K562 (cell line): ENCODE data around the gene LEPR. TPM values are rescaled to one million over a fixed set of nuclear protein-coding genes. Genes with fewer than 3 reads are reported as not detected.

ENCODE experiments used
- ATAC-seq: fragments of 200-7000 bp; cut with Tn5 transposase; 3 replicates; pipeline ENCODE4 v1.9.1; 2020; ENCODE audit warnings: moderate library complexity
- BruUV-seq: library from RNA; stranded (reverse); fragments of 400-500 nt; replicated peaks from 2 replicates; lab custom pipeline; 2021; lab: Mats Ljungman, UMichigan
- CTCF ChIA-PET: fragments of 300-600 bp; formaldehyde crosslinking; extraction: SDS; loops from one replicate; lab custom pipeline; 2021; ENCODE audit warnings: low intra/inter-chr PET ratio; lab: Yijun Ruan, JAX
- POLR2A ChIA-PET: fragments of 300-600, 350-650 bp; sonication (Branson Sonifier 250); formaldehyde crosslinking; extraction: SDS; loops from one replicate; lab custom pipeline; 2021; ENCODE audit warnings: antibody characterized with exemption, inconsistent platforms; lab: Yijun Ruan, JAX
- DNase-seq, 4 experiments: peaks; one replicate each; pipeline versions ENCODE4 v3.0.0 to v3.0.0-alpha.2; 2011 to 2018; ENCODE audit warnings: low spot score in 3 of 4, mixed read lengths in 3 of 4; ENCODE audit errors: extremely low read depth in 1 of 4
- FAIRE-seq: peaks from 2 replicates; lab custom pipeline; 2011; peaks lifted over from hg19 to GRCh38; lab: Jason Lieb, UNC
- H2AFZ ChIP-seq: 2 replicates; pipeline ENCODE4 v1.6.0; 2011; ENCODE audit warnings: low read depth, low read length, control low read depth, inconsistent platforms
- H3K27ac ChIP-seq: fragments of 200-600 bp; 3 replicates; pipeline ENCODE4 v1.8.0; 2011; ENCODE audit warnings: low read depth, mild to moderate bottlenecking, control low read depth, inconsistent platforms, low read length, moderate library complexity, mixed read lengths; ENCODE audit errors: extremely low read depth
- H3K27me3 ChIP-seq, 2 experiments: fragments of 300-600 bp in 1 of 2; 2 replicates in 1 of 2; 3 replicates in 1 of 2; pipeline versions ENCODE4 v1.6.0 to v1.8.0; 2011; ENCODE audit warnings: inconsistent platforms in 2 of 2, low read length in 2 of 2, mild to moderate bottlenecking in 1 of 2, mixed read lengths in 1 of 2, moderate library complexity in 1 of 2; ENCODE audit not compliant: control insufficient read depth in 2 of 2, insufficient read depth in 2 of 2
- H3K36me3 ChIP-seq: fragments of 300-600 bp; 3 replicates; pipeline ENCODE4 v1.8.0; 2011; ENCODE audit warnings: mild to moderate bottlenecking, low read length, inconsistent platforms; ENCODE audit not compliant: control insufficient read depth, insufficient read depth
- H3K4me1 ChIP-seq, 2 experiments: fragments of 200-600 bp in 1 of 2; replicated peaks in 1 of 2; 2 replicates in 1 of 2; 3 replicates in 1 of 2; pipeline versions ENCODE4 v1.5.1 to v1.8.0; 2011; ENCODE audit warnings: inconsistent platforms in 2 of 2, low read length in 2 of 2, mild to moderate bottlenecking in 1 of 2, mixed read lengths in 1 of 2, moderate library complexity in 1 of 2; ENCODE audit not compliant: control insufficient read depth in 2 of 2, insufficient read depth in 2 of 2
- H3K4me2 ChIP-seq: 2 replicates; pipeline ENCODE4 v1.6.1; 2011; ENCODE audit warnings: low read length, control low read depth, inconsistent platforms, mixed read lengths; ENCODE audit not compliant: insufficient read depth
- H3K4me3 ChIP-seq: fragments of 200-600 bp; sonication (generic), shearing (Covaris generic); 2 replicates; pipeline ENCODE4 v1.5.1; 2016; ENCODE audit warnings: control low read depth, inconsistent platforms
- H3K79me2 ChIP-seq: fragments of 200-600 bp; 3 replicates; pipeline ENCODE4 v1.8.0; 2011; ENCODE audit warnings: low read length, inconsistent platforms; ENCODE audit not compliant: control insufficient read depth, insufficient read depth
- H3K9ac ChIP-seq, 2 experiments: 2 replicates each; pipeline versions ENCODE4 v1.6.0 to v1.6.1; 2011; ENCODE audit warnings: low read depth in 2 of 2, low read length in 2 of 2, control low read depth in 1 of 2, inconsistent platforms in 1 of 2, mild to moderate bottlenecking in 1 of 2, mixed read lengths in 1 of 2; ENCODE audit not compliant: insufficient read depth in 1 of 2
- H3K9me1 ChIP-seq: one replicate; pipeline ENCODE4 v1.6.0; 2011; ENCODE audit warnings: inconsistent platforms, mild to moderate bottlenecking, low read length, moderate library complexity; ENCODE audit not compliant: control insufficient read depth, insufficient read depth
- H3K9me3 ChIP-seq: replicated peaks from 2 replicates; pipeline ENCODE4 v1.5.1; 2011; ENCODE audit warnings: low read depth, low read length, inconsistent platforms; ENCODE audit not compliant: control insufficient read depth, insufficient read depth
- H4K20me1 ChIP-seq: replicated peaks from 2 replicates; pipeline ENCODE4 v1.6.1; 2011; ENCODE audit warnings: low read length, inconsistent platforms, mixed read lengths; ENCODE audit not compliant: control insufficient read depth, insufficient read depth
- ARID1B ChIP-seq: fragments of 450-650 bp; IDR thresholded peaks from 2 replicates; pipeline ENCODE4 v1.6.1; 2016; ENCODE audit warnings: antibody characterized with exemption, mild to moderate bottlenecking, inconsistent platforms
- BCOR ChIP-seq: fragments of 450-650 bp; IDR thresholded peaks from 2 replicates; pipeline ENCODE4 v1.6.1; 2016
- CBX3 ChIP-seq, 2 experiments: IDR thresholded peaks; 1 replicate in 1 of 2; 2 replicates in 1 of 2; pipeline ENCODE4 v1.6.1; 2012; ENCODE audit warnings: inconsistent platforms in 2 of 2, low read length in 2 of 2, borderline replicate concordance in 1 of 2, control low read depth in 1 of 2
- FOSL1 ChIP-seq: fragments of 200-800 bp; sonication (Bioruptor generic); conservative IDR thresholded peaks from 2 replicates; pipeline ENCODE4 v1.6.1; 2016; ENCODE audit warnings: missing genetic modification characterization, missing compliant biosample characterization
- ILK ChIP-seq: fragments of 450-650 bp; IDR thresholded peaks from 2 replicates; pipeline ENCODE4 v1.6.1; 2016; ENCODE audit warnings: missing genetic modification characterization, low read depth, mild to moderate bottlenecking, missing compliant biosample characterization, moderate library complexity, borderline replicate concordance
- JUND ChIP-seq, 2 experiments: IDR thresholded peaks; 2 replicates in 1 of 2; 3 replicates in 1 of 2; pipeline ENCODE4 v1.6.1; 2011; ENCODE audit warnings: borderline replicate concordance in 2 of 2, low read depth in 2 of 2, low read length in 2 of 2, improper control_type of control experiment in 1 of 2, missing biosample characterization in 1 of 2, missing genetic modification characterization in 1 of 2, missing genetic modification reagents in 1 of 2
- MIER1 ChIP-seq: fragments of 450-650 bp; IDR thresholded peaks from 2 replicates; pipeline ENCODE4 v1.6.1; 2016; ENCODE audit warnings: antibody characterized with exemption, mild to moderate bottlenecking, low read depth
- NR3C1 ChIP-seq: sonication (generic); formaldehyde crosslinking; IDR thresholded peaks from 2 replicates; pipeline ENCODE4 v1.8.1; 2022; ENCODE audit warnings: missing genetic modification reagents
- PPARD ChIP-seq: fragments of 250-450 bp; sonication (Bioruptor Pico); IDR thresholded peaks from 2 replicates; pipeline ENCODE4 v1.8.0; 2022; ENCODE audit warnings: inconsistent platforms, mild to moderate bottlenecking, moderate library complexity
- TCFL5 ChIP-seq: fragments of 250-450 bp; sonication (Bioruptor Pico); conservative IDR thresholded peaks from 2 replicates; pipeline ENCODE4 v1.6.1; 2021; ENCODE audit warnings: mild to moderate bottlenecking, moderate library complexity, matching md5 sums
- ZKSCAN1 ChIP-seq: fragments of 150-350 bp; IDR thresholded peaks from 2 replicates; pipeline ENCODE4 v1.6.1; 2016; ENCODE audit warnings: low read depth, low read length
- ZNF175 ChIP-seq: fragments of 200-800 bp; sonication (Bioruptor generic); IDR thresholded peaks from 2 replicates; pipeline ENCODE4 v1.6.1; 2016; ENCODE audit warnings: low read depth, mild to moderate bottlenecking, missing genetic modification characterization, missing compliant biosample characterization
- ZNF232 ChIP-seq: sonication (generic); formaldehyde crosslinking; IDR thresholded peaks from 2 replicates; pipeline ENCODE4 v1.8.0; 2022; ENCODE audit warnings: mild to moderate bottlenecking, missing genetic modification reagents
- ZNF24 ChIP-seq: fragments of 450-650 bp; IDR thresholded peaks from 2 replicates; pipeline ENCODE4 v1.6.1; 2016
- WGBS: fragments of 100-300 bp; shearing (Covaris generic); methylation state at CpG from one replicate; pipeline ENCODE4 v1.1.6; 2016; ENCODE audit warnings: low coverage, mixed read lengths; ENCODE audit not compliant: insufficient coverage; ENCODE audit errors: missing lambda C conversion rate; 5-methylcytosine and 5-hydroxymethylcytosine counted together
- in situ Hi-C: fragments of 300-500 bp; cut with MboI; formaldehyde crosslinking; loops from 4 replicates; pipeline ENCODE4 v1.15.0; 2018; ENCODE audit warnings: inconsistent platforms, mixed read lengths
- intact Hi-C: fragments of 100-400 bp; cut with micrococcal nuclease; formaldehyde crosslinking; loops from 2 replicates; pipeline ENCODE4 v1.14.2; 2022
- polyA plus RNA-seq, 8 experiments: library from polyadenylated mRNA; depleted of rRNA in 4 of 8; stranded (reverse) in 5 of 8; unstranded in 3 of 8; fragments of >200 nt; fragmentation: Nextera tagmentation in 2 of 8; fragmentation: Illumina TruSeq in 1 of 8; extraction: Ambion mirVana in 2 of 8; extraction: Trizol in 1 of 8; gene quantifications; 2 replicates each; pipeline versions ENCODE4 v1.2.1 to v1.2.3, GENCODE V29; 2011 to 2014; ENCODE audit warnings: inconsistent platforms in 1 of 8, missing spikeins in 1 of 8
- total RNA-seq, 7 experiments: library from RNA; depleted of rRNA in 6 of 7; stranded (reverse); fragments of >200 nt in 6 of 7; fragmentation: Illumina TruSeq in 2 of 7; extraction: Trizol in 2 of 7; gene quantifications; 2 replicates each; pipeline versions ENCODE4 v1.2.1 to v1.2.3, GENCODE V29; 2011 to 2021; ENCODE audit warnings: low replicate concordance in 1 of 7
- TF ChIP-seq, protein P1 (sequence below), 2 experiments: fragments of 450-650 bp in 1 of 2; sonication (generic) in 1 of 2; formaldehyde crosslinking in 1 of 2; IDR thresholded peaks in 1 of 2; conservative IDR thresholded peaks in 1 of 2; 2 replicates each; pipeline versions ENCODE4 v1.6.1 to v1.8.1; 2016 to 2023; ENCODE audit warnings: mild to moderate bottlenecking in 2 of 2, moderate library complexity in 2 of 2, inconsistent platforms in 1 of 2, missing genetic modification reagents in 1 of 2
- TF ChIP-seq, protein P2 (sequence below): fragments of 250-450 bp; sonication (Bioruptor Pico); IDR thresholded peaks from 2 replicates; pipeline ENCODE4 v1.4.0; 2020; ENCODE audit warnings: mild to moderate bottlenecking, moderate library complexity, borderline replicate concordance
- TF ChIP-seq, protein P3 (sequence below): sonication (generic); formaldehyde crosslinking; IDR thresholded peaks from 2 replicates; pipeline ENCODE4 v1.8.1; 2023; ENCODE audit warnings: mild to moderate bottlenecking, missing genetic modification reagents

The LEPR gene
- total and polyA plus RNA-seq, 9 of the 15 experiments (the other 6 are each of a cell fraction or from before 2014, with no cell fraction given), result 12.2 to 111 (median 43.1) TPM

DNA sequence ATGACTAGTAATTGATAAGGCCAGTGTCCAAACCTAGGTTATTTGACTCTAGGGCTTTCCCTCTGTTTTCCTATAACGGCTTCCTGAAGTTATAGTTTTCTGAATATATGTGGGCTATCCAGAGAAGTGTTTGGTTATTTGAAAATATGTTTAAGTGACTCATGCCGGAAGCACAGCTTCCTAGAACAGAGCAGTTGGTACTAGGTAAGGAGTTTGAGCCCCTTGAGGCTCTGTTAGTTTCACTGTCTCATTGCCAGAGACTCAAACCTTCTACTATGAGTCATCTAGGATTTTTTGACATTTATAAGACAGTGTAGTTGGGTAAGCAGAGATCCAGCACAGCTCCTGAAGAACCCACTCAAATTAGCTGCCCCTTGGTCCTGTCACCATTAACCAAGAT is 27.1 kb upstream of the LEPR start:
- Histone ChIP-seq H3K9me3 (no peaks in the 10 kb centered on the region), H3K36me3 (peaks cover 98% of the 10 kb centered on the region), H3K4me2 (no peak overlapping the region), H2AFZ (no peak overlapping the region), H3K27ac (peak overlapping the region; percentile 25; the same call in 2 of the 3 replicates), H3K4me3 (no peak overlapping the region), H3K4me1 (no peaks in the 10 kb centered on the region), H3K27me3 (no peaks in the 10 kb centered on the region), H4K20me1 (no peaks in the 10 kb centered on the region), H3K9me1 (no peaks in the 10 kb centered on the region), H3K9ac (no peak overlapping the region), H3K79me2 (no peaks in the 10 kb centered on the region; the same call in 2 of the 3 replicates)
- TF ChIP-seq, protein P1, sequence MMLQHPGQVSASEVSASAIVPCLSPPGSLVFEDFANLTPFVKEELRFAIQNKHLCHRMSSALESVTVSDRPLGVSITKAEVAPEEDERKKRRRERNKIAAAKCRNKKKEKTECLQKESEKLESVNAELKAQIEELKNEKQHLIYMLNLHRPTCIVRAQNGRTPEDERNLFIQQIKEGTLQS (IDR thresholded peaks at IDR 0.05), result peak; percentile 52
- TF ChIP-seq, protein P1 (CRISPR knock-in tag; conservative IDR thresholded peaks at IDR 0.05), result no peak
- no peak for TF ChIP-seq TCFL5 (CRISPR knock-in tag)
- TF ChIP-seq JUND (IDR thresholded peaks at IDR 0.05; ENCODE audit: borderline replicate concordance, low read depth, low read length), result peak; percentile 56; the same call in 1 of the 2 replicates
- TF ChIP-seq JUND (tag; IDR thresholded peaks at IDR 0.05; ENCODE audit: borderline replicate concordance, low read depth, low read length), result no peak
- peak; percentile 76 for TF ChIP-seq FOSL1 (tag)
- no peak for TF ChIP-seq CBX3 (IDR thresholded peaks at IDR 0.05; ENCODE audit: borderline replicate concordance in 1 of 2, low read length in 2 of 2)
- TF ChIP-seq, protein P2, sequence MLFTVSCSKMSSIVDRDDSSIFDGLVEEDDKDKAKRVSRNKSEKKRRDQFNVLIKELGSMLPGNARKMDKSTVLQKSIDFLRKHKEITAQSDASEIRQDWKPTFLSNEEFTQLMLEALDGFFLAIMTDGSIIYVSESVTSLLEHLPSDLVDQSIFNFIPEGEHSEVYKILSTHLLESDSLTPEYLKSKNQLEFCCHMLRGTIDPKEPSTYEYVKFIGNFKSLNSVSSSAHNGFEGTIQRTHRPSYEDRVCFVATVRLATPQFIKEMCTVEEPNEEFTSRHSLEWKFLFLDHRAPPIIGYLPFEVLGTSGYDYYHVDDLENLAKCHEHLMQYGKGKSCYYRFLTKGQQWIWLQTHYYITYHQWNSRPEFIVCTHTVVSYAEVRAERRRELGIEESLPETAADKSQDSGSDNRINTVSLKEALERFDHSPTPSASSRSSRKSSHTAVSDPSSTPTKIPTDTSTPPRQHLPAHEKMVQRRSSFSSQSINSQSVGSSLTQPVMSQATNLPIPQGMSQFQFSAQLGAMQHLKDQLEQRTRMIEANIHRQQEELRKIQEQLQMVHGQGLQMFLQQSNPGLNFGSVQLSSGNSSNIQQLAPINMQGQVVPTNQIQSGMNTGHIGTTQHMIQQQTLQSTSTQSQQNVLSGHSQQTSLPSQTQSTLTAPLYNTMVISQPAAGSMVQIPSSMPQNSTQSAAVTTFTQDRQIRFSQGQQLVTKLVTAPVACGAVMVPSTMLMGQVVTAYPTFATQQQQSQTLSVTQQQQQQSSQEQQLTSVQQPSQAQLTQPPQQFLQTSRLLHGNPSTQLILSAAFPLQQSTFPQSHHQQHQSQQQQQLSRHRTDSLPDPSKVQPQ (CRISPR knock-in tag), result no peak
- TF ChIP-seq, protein P3, sequence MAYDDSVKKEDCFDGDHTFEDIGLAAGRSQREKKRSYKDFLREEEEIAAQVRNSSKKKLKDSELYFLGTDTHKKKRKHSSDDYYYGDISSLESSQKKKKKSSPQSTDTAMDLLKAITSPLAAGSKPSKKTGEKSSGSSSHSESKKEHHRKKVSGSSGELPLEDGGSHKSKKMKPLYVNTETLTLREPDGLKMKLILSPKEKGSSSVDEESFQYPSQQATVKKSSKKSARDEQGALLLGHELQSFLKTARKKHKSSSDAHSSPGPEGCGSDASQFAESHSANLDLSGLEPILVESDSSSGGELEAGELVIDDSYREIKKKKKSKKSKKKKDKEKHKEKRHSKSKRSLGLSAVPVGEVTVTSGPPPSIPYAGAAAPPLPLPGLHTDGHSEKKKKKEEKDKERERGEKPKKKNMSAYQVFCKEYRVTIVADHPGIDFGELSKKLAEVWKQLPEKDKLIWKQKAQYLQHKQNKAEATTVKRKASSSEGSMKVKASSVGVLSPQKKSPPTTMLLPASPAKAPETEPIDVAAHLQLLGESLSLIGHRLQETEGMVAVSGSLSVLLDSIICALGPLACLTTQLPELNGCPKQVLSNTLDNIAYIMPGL (CRISPR knock-in tag), result no peak
- TF ChIP-seq ZKSCAN1, result no peak
- no peak for TF ChIP-seq PPARD (CRISPR knock-in tag)
- no peak for TF ChIP-seq ILK
- no peak for TF ChIP-seq NR3C1 (CRISPR knock-in tag)
- TF ChIP-seq ZNF24, result no peak
- no peak for TF ChIP-seq ZNF175 (CRISPR knock-in tag)
- TF ChIP-seq MIER1, result no peak
- TF ChIP-seq ARID1B, result 0 out of 2 replicates have a peak, but pooled peaks have one; percentile 8
- no peak for TF ChIP-seq BCOR
- no peak for TF ChIP-seq ZNF232 (CRISPR knock-in tag)
- no TSS peak for BruUV-seq
- ChIA-PET POLR2A (interaction anchor here (0.5 to 3.9 kb wide), 3 partner anchors 19 to 41 kb away, joined by 3 to 10 read pairs (median 3); no protein-coding TSS in a partner anchor), CTCF (no interaction called here)
- intact Hi-C loops (no loop called here), in situ Hi-C loops (no loop called here)
- DNase-seq, result peak in 2 of 4 experiments; percentile 13 to 29
- WGBS, result 83% methylated on average over 2 of the region's 2 CpGs
- ATAC-seq, result peak; percentile 29; the same call in 1 of the 3 replicates
- no peak for FAIRE-seq
